ENCODE data around the gene SLC35F6. TPM values are rescaled to one million over a fixed set of nuclear protein-coding genes. Genes with fewer than 3 reads are reported as not detected.
"Not testable (repeated sequence)": the region's sequence is repeated elsewhere in the genome, so short reads cannot be mapped to it uniquely, and the experiment has no call there.

SLC35F6 gene
- total RNA-seq, 1 experiment from 2014 or later = 37.4 TPM

GRCh38 chr2:26730549-26731344, 33.3 kb upstream of the SLC35F6 start:
- no peak for DNase-seq (ENCODE audit: low spot score)

- DNase-seq (ENCODE audit: low spot score) = no peak
These were observed 32.4 kb upstream of the SLC35F6 start for GRCh38 chr2:26731714-26732113.

- DNase-seq (ENCODE audit: low spot score) = no peak
These were observed 31.6 kb upstream of the SLC35F6 start for GRCh38 chr2:26732446-26732845.

GRCh38 chr2:26733413-26733812, 30.7 kb upstream of the SLC35F6 start:
- DNase-seq (ENCODE audit: low spot score) = no peak

GRCh38 chr2:26735097-26735496, 29.0 kb upstream of the SLC35F6 start:
- peak; percentile 77 for DNase-seq (ENCODE audit: low spot score)

- DNase-seq (ENCODE audit: low spot score) = no peak
These were observed 28.0 kb upstream of the SLC35F6 start for GRCh38 chr2:26735883-26736588.

- DNase-seq (ENCODE audit: low spot score) = no peak
These were observed 26.9 kb upstream of the SLC35F6 start for GRCh38 chr2:26737221-26737620.

- DNase-seq (ENCODE audit: low spot score) = no peak
These were observed 25.6 kb upstream of the SLC35F6 start for GRCh38 chr2:26738481-26738880.

GRCh38 chr2:26739514-26739913, 24.6 kb upstream of the SLC35F6 start:
- no peak for DNase-seq (ENCODE audit: low spot score)

GRCh38 chr2:26740346-26740745, 23.7 kb upstream of the SLC35F6 start:
- DNase-seq (ENCODE audit: low spot score) = no peak

GRCh38 chr2:26740890-26741302, 23.2 kb upstream of the SLC35F6 start:
- DNase-seq (ENCODE audit: low spot score) = no peak

- no peak for DNase-seq (ENCODE audit: low spot score)
These were observed 21.9 kb upstream of the SLC35F6 start for GRCh38 chr2:26742048-26742770.

- DNase-seq (ENCODE audit: low spot score) = no peak
These were observed 20.2 kb upstream of the SLC35F6 start for GRCh38 chr2:26743852-26744251.

- no peak for DNase-seq (ENCODE audit: low spot score)
These were observed 19.1 kb upstream of the SLC35F6 start for GRCh38 chr2:26744953-26745352.

- DNase-seq (ENCODE audit: low spot score) = peak; percentile 54
These were observed 18.3 kb upstream of the SLC35F6 start for GRCh38 chr2:26745609-26746327.

- no peak for DNase-seq (ENCODE audit: low spot score)
These were observed 17.1 kb upstream of the SLC35F6 start for GRCh38 chr2:26746934-26747333.

GRCh38 chr2:26749787-26750420, 14.2 kb upstream of the SLC35F6 start:
- DNase-seq (ENCODE audit: low spot score) = peak; percentile 32

GRCh38 chr2:26750467-26750866, 13.6 kb upstream of the SLC35F6 start:
- DNase-seq (ENCODE audit: low spot score) = not testable (repeated sequence)

- no peak for DNase-seq (ENCODE audit: low spot score)
These were observed 11.4 kb upstream of the SLC35F6 start for GRCh38 chr2:26752656-26753055.

GRCh38 chr2:26754539-26754938, 9.5 kb upstream of the SLC35F6 start:
- no peak for DNase-seq (ENCODE audit: low spot score)

GRCh38 chr2:26754972-26755670, 9.0 kb upstream of the SLC35F6 start:
- DNase-seq (ENCODE audit: low spot score) = no peak
